GM11168 (cell line): ENCODE data around the gene DNAJA4.

Experiments
- in situ Hi-C: fragments of 300-500 bp; cut with MboI; formaldehyde crosslinking; loops from one replicate; pipeline ENCODE4 v1.12.0; 2022; ENCODE audit warnings: low sequenced_read_pairs; ENCODE audit not compliant: unreplicated experiment

The DNAJA4 gene

DNA sequence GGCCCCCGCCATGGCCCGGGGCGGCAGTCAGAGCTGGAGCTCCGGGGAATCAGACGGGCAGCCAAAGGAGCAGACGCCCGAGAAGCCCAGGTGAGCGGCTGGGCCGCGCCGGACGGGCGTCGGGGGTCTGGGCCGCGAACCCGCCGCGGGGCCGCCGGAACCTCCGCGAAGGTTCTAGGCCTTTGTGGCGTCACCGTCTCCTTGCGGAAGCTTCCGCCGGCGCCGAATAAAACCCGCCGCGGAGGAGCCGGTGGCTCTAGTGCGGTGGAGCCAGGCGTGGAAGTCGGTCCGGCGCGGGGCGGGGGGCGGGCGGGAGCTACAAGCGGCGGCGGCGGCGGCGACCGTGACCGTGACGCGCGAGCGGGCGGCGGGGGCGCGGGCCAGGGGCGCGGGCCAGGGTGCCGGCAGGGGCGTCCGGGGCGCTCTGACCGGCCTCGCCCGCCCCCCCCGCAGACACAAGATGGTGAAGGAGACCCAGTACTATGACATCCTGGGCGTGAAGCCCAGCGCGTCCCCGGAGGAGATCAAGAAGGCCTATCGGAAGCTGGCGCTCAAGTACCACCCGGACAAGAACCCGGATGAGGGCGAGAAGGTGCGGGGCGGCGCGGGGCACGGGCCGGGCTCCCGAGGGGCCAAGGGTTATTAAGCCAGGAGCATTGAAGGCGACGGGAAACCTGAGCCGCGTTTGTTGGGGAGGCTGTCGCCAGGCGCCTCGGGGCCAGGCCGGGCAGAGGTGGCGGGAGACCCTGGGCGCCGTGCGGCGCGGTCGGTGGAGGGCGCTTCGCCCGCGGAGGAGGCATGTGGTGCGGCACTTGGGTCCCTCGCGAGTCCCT, at the start of gene DNAJA4:
Gene DNAJA4 (plus strand): TSS at position 259 of the 833 bp plus-strand sequence. CDS start 202 bp downstream, at position 461.
- in situ Hi-C loops: no loop called here

- in situ Hi-C loops: no loop called here
Measured at GRCh38 chr15:78216276-78217104, 47.9 kb upstream of the DNAJA4 start.

DNA sequence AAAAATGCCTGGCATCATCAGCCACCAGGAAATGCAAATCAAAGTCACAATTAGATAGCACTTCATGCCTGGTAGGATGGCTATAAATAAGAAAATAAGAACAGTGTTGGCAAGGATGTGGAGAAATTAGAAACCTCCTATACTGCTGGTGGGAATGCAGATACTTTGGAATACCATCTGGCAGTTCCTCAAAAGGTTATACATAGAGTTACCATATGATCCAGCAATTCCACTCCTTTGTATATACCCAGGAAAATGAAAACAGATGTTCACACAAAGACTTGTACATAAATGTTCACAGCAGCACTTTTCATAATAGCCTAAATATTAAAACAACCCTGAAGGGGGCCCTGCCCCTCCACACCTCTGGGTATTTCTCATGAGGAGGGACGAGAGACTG, 43.6 kb upstream of the DNAJA4 start:
- in situ Hi-C loops: no loop called here

DNA sequence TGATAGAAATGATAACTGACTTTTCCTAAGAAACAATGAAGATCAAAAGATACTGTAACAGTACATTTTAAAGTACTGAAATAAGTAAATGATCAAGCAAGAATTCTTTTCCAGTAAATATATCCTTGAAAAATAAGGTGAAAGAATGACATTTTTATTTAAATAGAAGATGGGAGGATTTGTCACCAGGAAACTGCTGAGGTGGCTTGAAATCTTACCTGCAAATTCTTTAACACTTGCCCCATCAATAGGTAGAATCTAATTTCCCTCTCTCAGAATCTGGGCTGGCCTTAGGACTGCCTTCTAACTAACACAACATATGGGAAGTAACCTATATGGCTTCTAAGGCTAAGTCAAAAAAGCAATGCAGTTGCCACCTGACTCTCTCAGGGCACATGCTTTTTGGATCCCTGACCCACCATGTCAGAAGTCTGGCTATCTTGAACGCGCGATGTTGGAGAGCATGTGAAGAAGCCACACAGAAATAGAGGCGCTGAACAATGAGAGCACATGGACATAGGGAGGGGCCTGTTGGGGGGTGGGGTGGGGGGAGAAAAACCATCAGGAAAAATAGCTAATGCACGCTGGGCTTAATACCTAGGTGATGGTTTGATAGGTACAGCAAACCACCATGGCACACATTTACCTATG, 41.5 kb upstream of the DNAJA4 start:
- in situ Hi-C loops: no loop called here

DNA sequence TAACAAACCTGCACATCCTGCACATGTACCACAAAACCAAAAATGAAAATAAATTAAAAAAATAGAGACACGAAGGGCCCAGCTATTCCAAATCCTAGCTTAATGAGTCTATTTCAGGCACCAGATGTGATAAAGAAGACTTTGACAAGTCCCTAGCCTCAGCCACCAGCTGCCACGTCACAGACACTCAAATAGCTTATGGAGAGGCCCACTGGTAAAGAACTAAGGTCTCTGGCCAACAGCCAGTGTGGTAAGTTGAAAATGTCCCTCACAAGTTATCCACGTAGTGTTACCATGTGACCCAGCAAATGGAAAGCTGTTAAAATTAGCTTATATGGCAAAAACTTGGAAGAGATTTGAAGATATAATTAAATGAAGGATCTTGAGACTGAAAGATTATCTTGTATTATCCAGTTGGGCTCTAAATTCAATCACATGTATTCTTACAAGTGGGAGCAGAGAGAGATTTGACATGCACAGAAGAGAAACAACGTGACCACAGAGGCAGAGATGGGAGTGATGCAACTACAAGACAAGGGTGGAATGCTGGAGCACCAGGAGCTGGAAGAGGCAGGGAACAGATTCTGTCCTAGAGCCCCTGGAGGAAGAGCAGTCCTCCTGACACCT, 40.9 kb upstream of the DNAJA4 start:
- in situ Hi-C loops: no loop called here

- in situ Hi-C loops: no loop called here
Measured at GRCh38 chr15:78224023-78224411, 40.3 kb upstream of the DNAJA4 start.

- in situ Hi-C loops: no loop called here
Measured at GRCh38 chr15:78225783-78226541, 38.4 kb upstream of the DNAJA4 start.

GRCh38 chr15:78228356-78228996, 35.9 kb upstream of the DNAJA4 start:
- in situ Hi-C loops: no loop called here

DNA sequence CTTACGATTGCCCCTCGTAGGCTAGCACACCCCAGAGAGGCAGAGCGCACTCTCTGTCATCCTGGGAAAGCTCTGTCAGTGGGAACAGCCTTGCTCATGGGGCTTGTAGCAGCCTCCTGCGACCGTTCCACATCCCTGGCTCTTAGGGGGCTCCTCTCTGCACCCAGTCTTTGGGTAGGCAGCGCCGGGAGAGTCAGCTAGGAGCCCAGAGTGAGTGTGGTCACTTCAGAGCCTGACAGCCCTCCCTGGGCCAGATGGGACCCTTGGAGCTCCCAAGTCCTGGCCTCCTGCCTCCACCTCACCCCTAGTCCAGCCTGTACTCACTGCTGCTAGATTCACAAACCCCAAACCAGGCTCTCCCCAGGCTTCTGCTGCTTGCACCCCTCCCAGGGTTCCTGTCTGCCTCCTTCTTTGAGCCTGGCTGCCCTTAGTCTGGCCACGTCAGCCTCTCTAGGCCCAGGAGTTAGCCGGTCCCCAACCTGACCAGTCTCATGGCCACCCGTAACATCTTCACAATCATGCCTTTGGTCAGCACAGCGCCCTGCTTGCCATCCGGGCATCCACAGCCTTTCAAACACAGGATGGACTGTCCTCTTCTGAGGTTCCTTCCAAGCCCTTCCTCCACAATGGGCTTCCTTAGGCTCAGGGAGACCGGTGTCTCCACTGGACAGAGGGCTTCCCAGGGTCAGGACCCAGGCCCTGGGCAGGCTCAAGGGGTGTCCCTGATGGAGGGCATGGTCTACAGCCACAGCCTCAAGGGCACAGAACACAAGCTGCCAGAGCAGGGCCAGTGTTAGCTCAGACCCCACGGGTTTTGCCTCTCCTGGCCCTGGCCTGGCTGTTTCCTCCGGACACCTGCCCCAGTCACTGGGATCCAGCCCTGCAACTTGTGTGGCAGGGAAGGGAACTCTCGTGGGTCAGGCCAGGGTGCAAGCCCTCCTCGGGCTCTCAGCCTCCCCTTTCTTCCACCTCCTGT, 34.6 kb upstream of the DNAJA4 start:
- in situ Hi-C loops: loop anchor here (5.0 to 10.0 kb wide), 3 partner anchors 32 to 265 kb away; no protein-coding TSS in a partner anchor

DNA sequence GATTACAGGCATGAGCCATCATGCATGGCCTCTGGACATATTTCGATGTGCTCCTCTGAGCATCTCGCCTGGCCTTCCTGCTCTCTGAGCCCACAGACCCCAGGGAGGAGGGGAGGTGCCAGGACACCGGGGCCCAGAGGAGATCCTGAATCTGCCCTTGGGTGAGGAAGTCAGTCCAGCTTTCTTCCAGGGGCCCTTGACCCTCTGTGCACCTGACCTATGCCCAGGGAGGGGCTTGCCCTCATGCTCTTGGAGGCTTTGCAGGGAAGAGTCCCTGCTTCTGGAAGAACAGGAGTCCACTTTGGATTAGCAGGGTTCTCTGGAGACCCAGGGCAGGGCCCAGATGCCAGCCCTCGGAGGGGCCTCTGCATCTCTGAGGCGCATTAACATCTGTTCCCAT, 31.4 kb upstream of the DNAJA4 start:
- in situ Hi-C loops: loop anchor here (5.0 to 10.0 kb wide), 3 partner anchors 36 to 268 kb away; no protein-coding TSS in a partner anchor

DNA sequence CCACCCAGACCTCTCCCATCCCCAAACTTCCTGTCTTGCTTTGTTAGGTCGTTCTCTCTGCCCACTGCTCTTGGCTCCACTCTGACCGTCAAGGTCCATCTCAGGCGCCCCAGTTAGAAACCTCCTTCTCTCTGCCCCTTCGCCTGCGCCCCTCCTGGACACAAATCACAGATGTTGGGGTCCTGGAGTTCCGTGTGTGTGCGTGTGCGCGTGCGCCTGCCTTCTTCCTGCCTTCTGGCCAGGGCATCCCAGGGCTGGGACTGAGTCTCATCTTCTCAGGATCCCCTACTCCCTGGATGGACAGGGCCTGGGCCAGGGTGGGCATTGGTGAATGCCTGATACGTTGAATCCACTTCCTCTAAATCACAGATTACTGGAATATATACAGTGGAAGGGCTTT, 30.9 kb upstream of the DNAJA4 start:
- in situ Hi-C loops: loop anchor here (5.0 to 10.0 kb wide), 3 partner anchors 36 to 269 kb away; no protein-coding TSS in a partner anchor

DNA sequence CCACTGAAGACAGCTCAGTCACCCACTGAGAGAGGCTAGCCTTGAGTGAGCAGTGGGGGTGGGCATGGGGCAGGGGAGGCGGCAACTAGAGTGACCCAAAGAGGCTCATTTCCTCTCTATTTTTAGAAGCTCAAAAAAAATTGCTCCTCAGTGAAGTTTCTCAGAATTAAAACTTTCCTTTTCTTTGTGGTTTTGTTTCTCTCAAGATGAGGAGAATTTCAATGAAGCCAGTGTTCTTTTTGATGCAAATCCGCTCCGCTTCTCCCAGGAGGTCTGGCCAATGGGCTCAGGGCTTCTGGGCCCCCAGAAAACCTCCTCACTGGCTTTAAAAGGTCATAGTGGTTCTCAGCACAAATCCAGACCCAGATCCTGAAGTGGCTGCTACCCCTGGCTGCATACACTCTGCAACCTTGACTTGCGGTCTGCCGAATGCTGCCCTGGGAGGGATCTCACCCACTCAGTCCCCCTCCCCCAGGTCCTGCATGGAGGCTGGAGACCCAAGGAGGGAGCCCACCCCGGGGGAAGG, 29.8 kb upstream of the DNAJA4 start, which contains the start of gene ACSBG1:
Gene ACSBG1 (minus strand): TSS at position 51 of the 526 bp plus-strand sequence. CDS start 64 bp downstream, outside the sequence.
- in situ Hi-C loops: loop anchor here (5.0 to 10.0 kb wide), 3 partner anchors 37 to 270 kb away; no protein-coding TSS in a partner anchor

DNA sequence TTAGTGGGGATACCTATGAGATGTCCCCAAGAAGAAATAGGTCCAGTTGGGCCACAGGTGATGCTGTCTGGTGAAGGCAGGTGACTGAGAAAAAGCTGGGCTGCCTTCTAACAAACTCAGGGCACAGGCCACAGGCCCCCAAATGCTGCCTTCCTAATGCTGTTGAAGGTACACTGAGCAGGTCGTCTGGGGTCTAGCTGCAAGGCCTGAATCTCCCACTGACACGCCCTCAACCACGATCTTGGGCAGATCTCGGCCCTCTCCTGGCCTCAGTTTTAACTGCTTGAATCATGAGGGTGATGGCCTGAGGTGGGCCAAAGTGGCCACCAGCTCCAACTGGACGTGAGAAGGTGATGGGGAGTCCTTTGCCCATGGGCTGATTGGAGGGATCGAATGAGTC, 27.9 kb upstream of the DNAJA4 start:
- in situ Hi-C loops: loop anchor here (10.0 kb wide), 2 partner anchors 122 to 272 kb away; no protein-coding TSS in a partner anchor

DNA sequence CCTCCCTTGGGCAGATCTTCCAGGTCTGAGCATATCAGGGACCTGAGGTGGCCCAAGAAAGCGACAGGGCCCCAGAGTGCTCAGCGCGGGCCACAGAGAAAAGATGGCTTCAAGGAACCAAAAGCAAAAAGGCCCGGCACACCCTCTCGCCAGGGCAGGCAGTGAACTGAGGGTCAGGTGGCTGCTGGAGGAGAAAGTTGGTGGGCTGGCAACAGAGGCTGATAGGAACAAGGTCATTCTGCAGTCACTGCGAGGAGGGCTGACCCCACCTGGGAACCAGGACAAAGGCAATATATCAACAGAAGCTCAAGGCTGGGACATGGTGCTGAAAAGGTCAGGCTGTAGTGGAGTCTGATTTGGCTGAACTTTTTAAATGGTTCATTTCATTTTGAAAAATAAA, 27.2 kb upstream of the DNAJA4 start:
- in situ Hi-C loops: loop anchor here (10.0 kb wide), 2 partner anchors 122 to 272 kb away; no protein-coding TSS in a partner anchor

- in situ Hi-C loops: loop anchor here (10.0 kb wide), 2 partner anchors 125 to 275 kb away; no protein-coding TSS in a partner anchor
Measured at GRCh38 chr15:78239811-78240210, 24.6 kb upstream of the DNAJA4 start.

- in situ Hi-C loops: no loop called here
Measured at GRCh38 chr15:78241017-78241416, 23.3 kb upstream of the DNAJA4 start.

- in situ Hi-C loops: no loop called here
Measured at GRCh38 chr15:78242128-78242527, 22.2 kb upstream of the DNAJA4 start.
